Mammary epithelial cell (primary cell): Measurements from ENCODE around the gene ADK.

ENCODE experiments used
- EZH2 ChIP-seq: IDR thresholded peaks from 2 replicates; pipeline ENCODE4 v1.6.1; 2012; ENCODE audit warnings: low read length, inconsistent platforms, borderline replicate concordance
- TF ChIP-seq, protein P1 (sequence below), 2 donors: IDR thresholded peaks in 1 of 2; conservative IDR thresholded peaks in 1 of 2; 2 replicates each; pipeline ENCODE4 v1.5.1; 2011 to 2012; ENCODE audit warnings: inconsistent platforms in 2 of 2, low read length in 2 of 2, mild to moderate bottlenecking in 2 of 2, control low read depth in 1 of 2, low read depth in 1 of 2; ENCODE audit not compliant: insufficient read depth in 1 of 2; ENCODE audit errors: extremely low read depth in 1 of 2

DNA sequence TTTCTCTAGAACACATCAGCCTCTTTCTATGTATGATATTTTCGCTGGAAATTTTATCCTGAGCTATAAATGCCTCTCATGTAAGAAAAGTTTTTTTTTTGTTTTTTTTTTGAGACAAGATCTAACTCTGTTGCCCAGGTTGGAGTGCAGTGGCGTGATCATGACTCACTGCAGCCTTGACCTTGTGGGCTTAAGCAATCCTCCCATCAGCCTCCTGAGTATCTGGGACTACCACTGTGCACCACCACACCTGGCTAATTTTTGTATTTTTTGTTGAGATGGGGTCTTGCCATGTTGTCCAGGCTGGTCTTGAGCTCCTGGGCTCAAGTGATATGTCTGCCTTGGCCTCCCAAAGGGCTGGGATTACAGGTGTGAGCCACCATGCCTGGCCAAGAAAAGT is 80.4 kb downstream of the ADK start:
- TF ChIP-seq, protein P1, sequence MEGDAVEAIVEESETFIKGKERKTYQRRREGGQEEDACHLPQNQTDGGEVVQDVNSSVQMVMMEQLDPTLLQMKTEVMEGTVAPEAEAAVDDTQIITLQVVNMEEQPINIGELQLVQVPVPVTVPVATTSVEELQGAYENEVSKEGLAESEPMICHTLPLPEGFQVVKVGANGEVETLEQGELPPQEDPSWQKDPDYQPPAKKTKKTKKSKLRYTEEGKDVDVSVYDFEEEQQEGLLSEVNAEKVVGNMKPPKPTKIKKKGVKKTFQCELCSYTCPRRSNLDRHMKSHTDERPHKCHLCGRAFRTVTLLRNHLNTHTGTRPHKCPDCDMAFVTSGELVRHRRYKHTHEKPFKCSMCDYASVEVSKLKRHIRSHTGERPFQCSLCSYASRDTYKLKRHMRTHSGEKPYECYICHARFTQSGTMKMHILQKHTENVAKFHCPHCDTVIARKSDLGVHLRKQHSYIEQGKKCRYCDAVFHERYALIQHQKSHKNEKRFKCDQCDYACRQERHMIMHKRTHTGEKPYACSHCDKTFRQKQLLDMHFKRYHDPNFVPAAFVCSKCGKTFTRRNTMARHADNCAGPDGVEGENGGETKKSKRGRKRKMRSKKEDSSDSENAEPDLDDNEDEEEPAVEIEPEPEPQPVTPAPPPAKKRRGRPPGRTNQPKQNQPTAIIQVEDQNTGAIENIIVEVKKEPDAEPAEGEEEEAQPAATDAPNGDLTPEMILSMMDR (conservative IDR thresholded peaks at IDR 0.05 in 1 of 2, IDR thresholded peaks at IDR 0.05 in 1 of 2; ENCODE audit: extremely low read depth in 1 of 2, insufficient read depth in 1 of 2, low read depth in 1 of 2, low read length in 2 of 2), result no peak
- TF ChIP-seq EZH2, result no peak
